Pulmonary artery endothelial cell (primary cell): ENCODE results near the gene ZNF318. TPM values are rescaled to one million over a fixed set of nuclear protein-coding genes. Genes with fewer than 3 reads are reported as not detected.

Experiments used
- total RNA-seq: library from RNA; depleted of rRNA; stranded (reverse); fragments of >200 nt; gene quantifications from 2 replicates; pipeline ENCODE4 v1.2.3, GENCODE V29; 2014

The ZNF318 gene
- total RNA-seq, 1 donor from 2014 or later: 5.6 TPM

Other genes with a start within 250 kb of the ZNF318 start
- gene SRF, start 198.4 kb downstream of the ZNF318 start, total RNA-seq: 20.4 and 24.3 TPM in 2 replicates
- gene CUL9, start 187.5 kb downstream of the ZNF318 start, total RNA-seq: 20.3 and 25.7 TPM in 2 replicates
- gene DNPH1, start 140.2 kb downstream of the ZNF318 start, total RNA-seq: 21.7 and 58.4 TPM in 2 replicates
- gene TTBK1, start 126.2 kb downstream of the ZNF318 start, total RNA-seq: under 0.01 and 0.07 TPM in 2 replicates
- gene SLC22A7, start 71.4 kb downstream of the ZNF318 start, total RNA-seq: not detected in 2 replicates
- not detected in 2 replicates for gene CRIP3, start 60.8 kb downstream of the ZNF318 start, total RNA-seq
- gene ABCC10, start 57.9 kb upstream of the ZNF318 start, total RNA-seq: 15.0 and 21.7 TPM in 2 replicates
- gene DLK2, start 85.9 kb upstream of the ZNF318 start, total RNA-seq: 0.13 and 0.25 TPM in 2 replicates
- 8.9 and 9.2 TPM in 2 replicates for gene TJAP1, start 107.9 kb upstream of the ZNF318 start, total RNA-seq
- 0.14 and 0.20 TPM in 2 replicates for gene LRRC73, start 140.7 kb upstream of the ZNF318 start, total RNA-seq
- gene YIPF3, start 147.3 kb upstream of the ZNF318 start, total RNA-seq: 86.2 and 90.1 TPM in 2 replicates
- gene POLR1C, start 147.4 kb upstream of the ZNF318 start, total RNA-seq: 45.7 and 47.5 TPM in 2 replicates
- gene XPO5, start 206.4 kb upstream of the ZNF318 start, total RNA-seq: 32.8 and 46.7 TPM in 2 replicates
- 26.4 and 31.2 TPM in 2 replicates for gene POLH, start 206.5 kb upstream of the ZNF318 start, total RNA-seq